K562 (cell line): ENCODE measurements around the gene DAPL1. TPM values are rescaled to one million over a fixed set of nuclear protein-coding genes. Genes with fewer than 3 reads are reported as not detected.

Experiments
- ATAC-seq: fragments of 200-7000 bp; cut with Tn5 transposase; 3 replicates; pipeline ENCODE4 v1.9.1; 2020; ENCODE audit warnings: moderate library complexity
- BruUV-seq: library from RNA; stranded (reverse); fragments of 400-500 nt; replicated peaks from 2 replicates; lab custom pipeline; 2021; lab: Mats Ljungman, UMichigan
- CTCF ChIA-PET: fragments of 300-600 bp; formaldehyde crosslinking; extraction: SDS; loops from one replicate; lab custom pipeline; 2021; ENCODE audit warnings: low intra/inter-chr PET ratio; lab: Yijun Ruan, JAX
- POLR2A ChIA-PET: fragments of 300-600, 350-650 bp; sonication (Branson Sonifier 250); formaldehyde crosslinking; extraction: SDS; loops from one replicate; lab custom pipeline; 2021; ENCODE audit warnings: antibody characterized with exemption, inconsistent platforms; lab: Yijun Ruan, JAX
- DNase-seq, 4 experiments: peaks; one replicate each; pipeline versions ENCODE4 v3.0.0 to v3.0.0-alpha.2; 2011 to 2018; ENCODE audit warnings: low spot score in 3 of 4, mixed read lengths in 3 of 4; ENCODE audit errors: extremely low read depth in 1 of 4
- FAIRE-seq: peaks from 2 replicates; lab custom pipeline; 2011; peaks lifted over from hg19 to GRCh38; lab: Jason Lieb, UNC
- H2AFZ ChIP-seq: 2 replicates; pipeline ENCODE4 v1.6.0; 2011; ENCODE audit warnings: low read depth, low read length, control low read depth, inconsistent platforms
- H3K27ac ChIP-seq: fragments of 200-600 bp; 3 replicates; pipeline ENCODE4 v1.8.0; 2011; ENCODE audit warnings: low read depth, mild to moderate bottlenecking, control low read depth, inconsistent platforms, low read length, moderate library complexity, mixed read lengths; ENCODE audit errors: extremely low read depth
- H3K27me3 ChIP-seq, 2 experiments: fragments of 300-600 bp in 1 of 2; 2 replicates in 1 of 2; 3 replicates in 1 of 2; pipeline versions ENCODE4 v1.6.0 to v1.8.0; 2011; ENCODE audit warnings: inconsistent platforms in 2 of 2, low read length in 2 of 2, mild to moderate bottlenecking in 1 of 2, mixed read lengths in 1 of 2, moderate library complexity in 1 of 2; ENCODE audit not compliant: control insufficient read depth in 2 of 2, insufficient read depth in 2 of 2
- H3K36me3 ChIP-seq: fragments of 300-600 bp; 3 replicates; pipeline ENCODE4 v1.8.0; 2011; ENCODE audit warnings: mild to moderate bottlenecking, low read length, inconsistent platforms; ENCODE audit not compliant: control insufficient read depth, insufficient read depth
- H3K4me1 ChIP-seq, 2 experiments: fragments of 200-600 bp in 1 of 2; replicated peaks in 1 of 2; 2 replicates in 1 of 2; 3 replicates in 1 of 2; pipeline versions ENCODE4 v1.5.1 to v1.8.0; 2011; ENCODE audit warnings: inconsistent platforms in 2 of 2, low read length in 2 of 2, mild to moderate bottlenecking in 1 of 2, mixed read lengths in 1 of 2, moderate library complexity in 1 of 2; ENCODE audit not compliant: control insufficient read depth in 2 of 2, insufficient read depth in 2 of 2
- H3K4me2 ChIP-seq: 2 replicates; pipeline ENCODE4 v1.6.1; 2011; ENCODE audit warnings: low read length, control low read depth, inconsistent platforms, mixed read lengths; ENCODE audit not compliant: insufficient read depth
- H3K4me3 ChIP-seq: fragments of 200-600 bp; sonication (generic), shearing (Covaris generic); 2 replicates; pipeline ENCODE4 v1.5.1; 2016; ENCODE audit warnings: control low read depth, inconsistent platforms
- H3K79me2 ChIP-seq: fragments of 200-600 bp; 3 replicates; pipeline ENCODE4 v1.8.0; 2011; ENCODE audit warnings: low read length, inconsistent platforms; ENCODE audit not compliant: control insufficient read depth, insufficient read depth
- H3K9ac ChIP-seq, 2 experiments: 2 replicates each; pipeline versions ENCODE4 v1.6.0 to v1.6.1; 2011; ENCODE audit warnings: low read depth in 2 of 2, low read length in 2 of 2, control low read depth in 1 of 2, inconsistent platforms in 1 of 2, mild to moderate bottlenecking in 1 of 2, mixed read lengths in 1 of 2; ENCODE audit not compliant: insufficient read depth in 1 of 2
- H3K9me1 ChIP-seq: one replicate; pipeline ENCODE4 v1.6.0; 2011; ENCODE audit warnings: inconsistent platforms, mild to moderate bottlenecking, low read length, moderate library complexity; ENCODE audit not compliant: control insufficient read depth, insufficient read depth
- H3K9me3 ChIP-seq: replicated peaks from 2 replicates; pipeline ENCODE4 v1.5.1; 2011; ENCODE audit warnings: low read depth, low read length, inconsistent platforms; ENCODE audit not compliant: control insufficient read depth, insufficient read depth
- H4K20me1 ChIP-seq: replicated peaks from 2 replicates; pipeline ENCODE4 v1.6.1; 2011; ENCODE audit warnings: low read length, inconsistent platforms, mixed read lengths; ENCODE audit not compliant: control insufficient read depth, insufficient read depth
- BRF1 ChIP-seq: IDR thresholded peaks from 3 replicates; pipeline ENCODE4 v1.6.1; 2011; ENCODE audit warnings: borderline replicate concordance, mild to moderate bottlenecking; ENCODE audit not compliant: insufficient read length; ENCODE audit errors: extremely low read depth
- C11orf30 ChIP-seq: fragments of 450-650 bp; IDR thresholded peaks from 2 replicates; pipeline ENCODE4 v1.6.1; 2016; ENCODE audit warnings: low read depth, mild to moderate bottlenecking
- CHD4 ChIP-seq: fragments of 200-600 bp; sonication (generic); IDR thresholded peaks from 3 replicates; pipeline ENCODE4 v1.6.1; 2012; ENCODE audit warnings: low read depth, mild to moderate bottlenecking, mixed read lengths, low read length, inconsistent platforms; ENCODE audit not compliant: insufficient read depth, insufficient replicate concordance, poor library complexity, severe bottlenecking
- FOXA1 ChIP-seq: fragments of 450-650 bp; IDR thresholded peaks from 2 replicates; pipeline ENCODE4 v1.6.1; 2016; ENCODE audit warnings: mild to moderate bottlenecking, borderline replicate concordance
- HMG20B ChIP-seq: fragments of 250-450 bp; sonication (Bioruptor Pico); IDR thresholded peaks from 2 replicates; pipeline ENCODE4 v1.5.0; 2021; ENCODE audit warnings: mild to moderate bottlenecking
- LEF1 ChIP-seq: fragments of 450-650 bp; IDR thresholded peaks from 2 replicates; pipeline ENCODE4 v1.6.1; 2016; ENCODE audit warnings: mild to moderate bottlenecking
- MAFF ChIP-seq: IDR thresholded peaks from 2 replicates; pipeline ENCODE4 v1.6.1; 2012; ENCODE audit warnings: low read length, improper control_type of control experiment
- MAFG ChIP-seq: fragments of 450-650 bp; conservative IDR thresholded peaks from 2 replicates; pipeline ENCODE4 v1.6.1; 2016; ENCODE audit warnings: missing genetic modification characterization, missing compliant biosample characterization
- MYBL2 ChIP-seq, 2 experiments: fragments of 450-650 bp in 1 of 2; sonication (generic) in 1 of 2; formaldehyde crosslinking in 1 of 2; IDR thresholded peaks; 2 replicates each; pipeline versions ENCODE4 v1.6.1 to v1.8.1; 2017 to 2022; ENCODE audit warnings: borderline replicate concordance in 1 of 2, inconsistent platforms in 1 of 2, low read depth in 1 of 2, mild to moderate bottlenecking in 1 of 2, missing genetic modification reagents in 1 of 2, moderate library complexity in 1 of 2
- SIX5 ChIP-seq, 2 experiments: IDR thresholded peaks; 2 replicates each; pipeline ENCODE4 v1.6.1; 2011; ENCODE audit warnings: low read length in 2 of 2, borderline replicate concordance in 1 of 2, low read depth in 1 of 2, mild to moderate bottlenecking in 1 of 2, moderate library complexity in 1 of 2; ENCODE audit not compliant: insufficient read depth in 1 of 2
- SMAD4 ChIP-seq: fragments of 250-450 bp; sonication (Bioruptor Pico); conservative IDR thresholded peaks from 2 replicates; pipeline ENCODE4 v1.8.0; 2021; ENCODE audit warnings: inconsistent platforms, mild to moderate bottlenecking, moderate library complexity
- SRSF1 ChIP-seq: fragments of 200-400 bp; formaldehyde crosslinking; IDR thresholded peaks from 2 replicates; pipeline ENCODE4 v1.6.1; 2017; ENCODE audit warnings: mild to moderate bottlenecking, low read depth, low read length, moderate library complexity
- ZBTB8A ChIP-seq: fragments of 450-650 bp; IDR thresholded peaks from 2 replicates; pipeline ENCODE4 v1.6.1; 2018; ENCODE audit warnings: mild to moderate bottlenecking, moderate library complexity; ENCODE audit not compliant: partially characterized antibody
- ZC3H8 ChIP-seq: fragments of 450-650 bp; IDR thresholded peaks from 2 replicates; pipeline ENCODE4 v1.6.1; 2017
- ZNF316 ChIP-seq: fragments of 450-650 bp; IDR thresholded peaks from 2 replicates; pipeline ENCODE4 v1.6.1; 2016
- ZNF507 ChIP-seq: conservative IDR thresholded peaks from 2 replicates; pipeline ENCODE4 v1.6.1; 2017; ENCODE audit warnings: missing genetic modification characterization, missing compliant biosample characterization
- WGBS: fragments of 100-300 bp; shearing (Covaris generic); methylation state at CpG from one replicate; pipeline ENCODE4 v1.1.6; 2016; ENCODE audit warnings: low coverage, mixed read lengths; ENCODE audit not compliant: insufficient coverage; ENCODE audit errors: missing lambda C conversion rate; 5-methylcytosine and 5-hydroxymethylcytosine counted together
- in situ Hi-C: fragments of 300-500 bp; cut with MboI; formaldehyde crosslinking; loops from 4 replicates; pipeline ENCODE4 v1.15.0; 2018; ENCODE audit warnings: inconsistent platforms, mixed read lengths
- intact Hi-C: fragments of 100-400 bp; cut with micrococcal nuclease; formaldehyde crosslinking; loops from 2 replicates; pipeline ENCODE4 v1.14.2; 2022
- polyA plus RNA-seq, 8 experiments: library from polyadenylated mRNA; depleted of rRNA in 4 of 8; stranded (reverse) in 5 of 8; unstranded in 3 of 8; fragments of >200 nt; fragmentation: Nextera tagmentation in 2 of 8; fragmentation: Illumina TruSeq in 1 of 8; extraction: Ambion mirVana in 2 of 8; extraction: Trizol in 1 of 8; gene quantifications; 2 replicates each; pipeline versions ENCODE4 v1.2.1 to v1.2.3, GENCODE V29; 2011 to 2014; ENCODE audit warnings: inconsistent platforms in 1 of 8, missing spikeins in 1 of 8
- total RNA-seq, 7 experiments: library from RNA; depleted of rRNA in 6 of 7; stranded (reverse); fragments of >200 nt in 6 of 7; fragmentation: Illumina TruSeq in 2 of 7; extraction: Trizol in 2 of 7; gene quantifications; 2 replicates each; pipeline versions ENCODE4 v1.2.1 to v1.2.3, GENCODE V29; 2011 to 2021; ENCODE audit warnings: low replicate concordance in 1 of 7
- TF ChIP-seq, protein P1 (sequence below), 2 experiments: fragments of 150-350 bp in 1 of 2; IDR thresholded peaks; 2 replicates each; pipeline ENCODE4 v1.6.1; 2012 to 2016; ENCODE audit warnings: low read depth in 2 of 2, low read length in 2 of 2, mild to moderate bottlenecking in 1 of 2, moderate library complexity in 1 of 2

DAPL1 gene
- total and polyA plus RNA-seq, 9 of the 15 experiments (the other 6 are each of a cell fraction or from before 2014, with no cell fraction given), result not detected

DNA sequence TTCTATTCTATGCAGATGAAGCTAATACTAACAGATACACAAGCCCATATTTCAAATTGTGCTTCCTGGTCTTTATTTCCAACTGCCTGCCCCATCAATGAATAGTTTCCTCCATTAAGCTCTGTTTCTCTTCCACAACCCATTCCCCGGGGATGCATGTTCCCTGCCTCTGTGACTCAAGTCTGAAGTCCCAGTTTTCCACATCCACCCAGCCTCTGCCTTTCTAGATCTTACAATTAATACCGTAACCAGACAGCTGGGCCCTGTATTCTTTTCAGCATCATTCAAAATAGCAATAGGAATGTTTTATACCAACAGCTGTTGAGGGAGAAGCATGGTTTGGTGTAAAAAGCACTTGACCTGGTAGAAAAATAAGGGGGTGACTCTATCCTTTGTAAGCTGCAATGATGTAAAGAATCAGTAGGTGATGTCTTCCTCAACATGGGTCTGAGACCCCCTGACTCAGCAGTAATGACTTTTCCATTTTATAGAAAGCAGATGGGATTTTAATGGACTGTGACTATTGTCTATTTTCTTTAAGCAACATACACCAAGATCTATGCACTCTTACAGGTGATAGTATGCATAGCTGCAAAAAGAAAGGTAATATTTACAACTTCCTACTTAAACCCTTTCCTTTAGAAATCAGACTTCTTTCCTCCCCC is 46.1 kb upstream of the DAPL1 start:
- CTCF ChIA-PET, result no interaction called here
- peaks cover 21 to 30% of the 10 kb centered on the region in 2 experiments for H3K27me3 ChIP-seq
- H3K4me2 ChIP-seq, result no peak overlapping the region
- H2AFZ ChIP-seq, result no peak overlapping the region
- no peaks in the 10 kb centered on the region for H4K20me1 ChIP-seq
- intact Hi-C loops, result loop anchor here (5.0 to 10.0 kb wide), 2 partner anchors 292 to 984 kb away; partner anchors contain the start of genes CCDC148 and PKP4
- no peak for DNase-seq
- no peaks in the 10 kb centered on the region for H3K79me2 ChIP-seq
- 2% methylated on average over 2 of the region's 2 CpGs for WGBS
- POLR2A ChIA-PET, result interaction anchor here (0.7 to 1.0 kb wide), 2 partner anchors 724 to 727 kb away, joined by 3 read pairs; no protein-coding TSS in a partner anchor
- no peak overlapping the region for H3K27ac ChIP-seq
- no peak for ATAC-seq
- no peaks in the 10 kb centered on the region for H3K9me3 ChIP-seq
- FAIRE-seq, result no peak
- no peak for TF ChIP-seq ZC3H8
- TF ChIP-seq FOXA1, result no peak
- TF ChIP-seq MAFF, result peak; percentile 27; the same call in 1 of the 2 replicates
- no peak for TF ChIP-seq HMG20B (CRISPR knock-in tag)
- no peak for TF ChIP-seq LEF1
- 0 out of 2 replicates have a peak, but pooled peaks have one; percentile 19 for TF ChIP-seq C11orf30
- TF ChIP-seq, protein P1, sequence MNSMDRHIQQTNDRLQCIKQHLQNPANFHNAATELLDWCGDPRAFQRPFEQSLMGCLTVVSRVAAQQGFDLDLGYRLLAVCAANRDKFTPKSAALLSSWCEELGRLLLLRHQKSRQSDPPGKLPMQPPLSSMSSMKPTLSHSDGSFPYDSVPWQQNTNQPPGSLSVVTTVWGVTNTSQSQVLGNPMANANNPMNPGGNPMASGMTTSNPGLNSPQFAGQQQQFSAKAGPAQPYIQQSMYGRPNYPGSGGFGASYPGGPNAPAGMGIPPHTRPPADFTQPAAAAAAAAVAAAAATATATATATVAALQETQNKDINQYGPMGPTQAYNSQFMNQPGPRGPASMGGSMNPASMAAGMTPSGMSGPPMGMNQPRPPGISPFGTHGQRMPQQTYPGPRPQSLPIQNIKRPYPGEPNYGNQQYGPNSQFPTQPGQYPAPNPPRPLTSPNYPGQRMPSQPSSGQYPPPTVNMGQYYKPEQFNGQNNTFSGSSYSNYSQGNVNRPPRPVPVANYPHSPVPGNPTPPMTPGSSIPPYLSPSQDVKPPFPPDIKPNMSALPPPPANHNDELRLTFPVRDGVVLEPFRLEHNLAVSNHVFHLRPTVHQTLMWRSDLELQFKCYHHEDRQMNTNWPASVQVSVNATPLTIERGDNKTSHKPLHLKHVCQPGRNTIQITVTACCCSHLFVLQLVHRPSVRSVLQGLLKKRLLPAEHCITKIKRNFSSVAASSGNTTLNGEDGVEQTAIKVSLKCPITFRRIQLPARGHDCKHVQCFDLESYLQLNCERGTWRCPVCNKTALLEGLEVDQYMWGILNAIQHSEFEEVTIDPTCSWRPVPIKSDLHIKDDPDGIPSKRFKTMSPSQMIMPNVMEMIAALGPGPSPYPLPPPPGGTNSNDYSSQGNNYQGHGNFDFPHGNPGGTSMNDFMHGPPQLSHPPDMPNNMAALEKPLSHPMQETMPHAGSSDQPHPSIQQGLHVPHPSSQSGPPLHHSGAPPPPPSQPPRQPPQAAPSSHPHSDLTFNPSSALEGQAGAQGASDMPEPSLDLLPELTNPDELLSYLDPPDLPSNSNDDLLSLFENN (IDR thresholded peaks at IDR 0.05; ENCODE audit: low read depth in 2 of 2, low read length in 2 of 2), result no peak
- TF ChIP-seq SRSF1, result no peak
- peak; percentile 49 for TF ChIP-seq ZNF316
- peak; percentile 33; the same call in 1 of the 2 replicates for TF ChIP-seq MAFG (tag)
- TF ChIP-seq CHD4, result no peak
- TF ChIP-seq SIX5 (IDR thresholded peaks at IDR 0.05; ENCODE audit: borderline replicate concordance in 1 of 2, insufficient read depth in 1 of 2, low read depth in 1 of 2, low read length in 2 of 2), result no peak
- no peak for TF ChIP-seq BRF1
- TF ChIP-seq ZNF507, result no peak
- TF ChIP-seq ZBTB8A, result no peak
- no peak for TF ChIP-seq MYBL2 (IDR thresholded peaks at IDR 0.05; ENCODE audit: low read depth)
- TF ChIP-seq MYBL2 (CRISPR knock-in tag; IDR thresholded peaks at IDR 0.05; ENCODE audit: borderline replicate concordance), result no peak
- TF ChIP-seq SMAD4 (CRISPR knock-in tag), result no peak
- BruUV-seq, result no TSS peak
- no peak overlapping the region for H3K4me3 ChIP-seq
- no peaks in the 10 kb centered on the region for H3K36me3 ChIP-seq
- no peaks in the 10 kb centered on the region; a peak in 1 of 5 replicates for H3K4me1 ChIP-seq
- H3K9me1 ChIP-seq, result no peaks in the 10 kb centered on the region
- no peak overlapping the region for H3K9ac ChIP-seq
- in situ Hi-C loops, result loop anchor here (5.0 to 25.0 kb wide), 3 partner anchors 717 to 1262 kb away; no protein-coding TSS in a partner anchor
